A673 (cell line): ENCODE results near the gene XPNPEP3.

Source experiments
- EZH2 ChIP-seq: fragments of 200-600 bp; sonication (generic); IDR thresholded peaks from 2 replicates; pipeline ENCODE4 v1.6.1; 2017; ENCODE audit warnings: borderline replicate concordance, low read depth, mild to moderate bottlenecking, mixed read lengths, antibody characterized with exemption, low read length; ENCODE audit not compliant: poor library complexity, severe bottlenecking
- TF ChIP-seq, protein P1 (sequence below): fragments of 300-800, 200-600 bp; sonication (generic); conservative IDR thresholded peaks from 2 replicates; pipeline ENCODE4 v1.5.1; 2017; ENCODE audit warnings: low read depth, mild to moderate bottlenecking, antibody characterized with exemption, low read length, moderate library complexity, mixed read lengths

DNA sequence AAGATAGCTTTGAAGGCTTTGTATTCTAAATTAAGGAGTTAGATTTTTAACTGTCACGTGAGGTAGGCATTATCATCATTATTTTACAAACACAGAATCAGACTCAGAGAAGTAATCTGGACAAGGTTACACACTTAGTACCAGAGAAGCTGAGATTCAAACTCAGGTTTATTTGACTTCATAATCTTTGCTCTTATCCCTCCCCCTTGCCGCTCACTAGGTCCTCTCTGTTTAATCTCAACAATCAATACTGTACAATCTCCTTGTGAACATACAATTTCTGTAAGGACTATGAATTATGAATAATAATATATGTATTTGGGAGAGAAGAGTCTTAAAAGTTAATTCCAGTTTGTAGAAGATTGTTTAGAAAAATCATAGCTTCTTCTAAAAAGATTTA, 10.2 kb downstream of the XPNPEP3 start:
- no peak for TF ChIP-seq EZH2
- TF ChIP-seq, protein P1, sequence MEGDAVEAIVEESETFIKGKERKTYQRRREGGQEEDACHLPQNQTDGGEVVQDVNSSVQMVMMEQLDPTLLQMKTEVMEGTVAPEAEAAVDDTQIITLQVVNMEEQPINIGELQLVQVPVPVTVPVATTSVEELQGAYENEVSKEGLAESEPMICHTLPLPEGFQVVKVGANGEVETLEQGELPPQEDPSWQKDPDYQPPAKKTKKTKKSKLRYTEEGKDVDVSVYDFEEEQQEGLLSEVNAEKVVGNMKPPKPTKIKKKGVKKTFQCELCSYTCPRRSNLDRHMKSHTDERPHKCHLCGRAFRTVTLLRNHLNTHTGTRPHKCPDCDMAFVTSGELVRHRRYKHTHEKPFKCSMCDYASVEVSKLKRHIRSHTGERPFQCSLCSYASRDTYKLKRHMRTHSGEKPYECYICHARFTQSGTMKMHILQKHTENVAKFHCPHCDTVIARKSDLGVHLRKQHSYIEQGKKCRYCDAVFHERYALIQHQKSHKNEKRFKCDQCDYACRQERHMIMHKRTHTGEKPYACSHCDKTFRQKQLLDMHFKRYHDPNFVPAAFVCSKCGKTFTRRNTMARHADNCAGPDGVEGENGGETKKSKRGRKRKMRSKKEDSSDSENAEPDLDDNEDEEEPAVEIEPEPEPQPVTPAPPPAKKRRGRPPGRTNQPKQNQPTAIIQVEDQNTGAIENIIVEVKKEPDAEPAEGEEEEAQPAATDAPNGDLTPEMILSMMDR: no peak
